Measurements from ENCODE around the gene VPREB1. TPM values are rescaled to one million over a fixed set of nuclear protein-coding genes. Genes with fewer than 3 reads are reported as not detected.
"Not testable (repeated sequence)": the region's sequence is repeated elsewhere in the genome, so short reads cannot be mapped to it uniquely, and the experiment has no call there.

The VPREB1 gene
- total and polyA plus RNA-seq, 2 of the 4 experiments (the other 2 are of a cell fraction) = not detected

DNA sequence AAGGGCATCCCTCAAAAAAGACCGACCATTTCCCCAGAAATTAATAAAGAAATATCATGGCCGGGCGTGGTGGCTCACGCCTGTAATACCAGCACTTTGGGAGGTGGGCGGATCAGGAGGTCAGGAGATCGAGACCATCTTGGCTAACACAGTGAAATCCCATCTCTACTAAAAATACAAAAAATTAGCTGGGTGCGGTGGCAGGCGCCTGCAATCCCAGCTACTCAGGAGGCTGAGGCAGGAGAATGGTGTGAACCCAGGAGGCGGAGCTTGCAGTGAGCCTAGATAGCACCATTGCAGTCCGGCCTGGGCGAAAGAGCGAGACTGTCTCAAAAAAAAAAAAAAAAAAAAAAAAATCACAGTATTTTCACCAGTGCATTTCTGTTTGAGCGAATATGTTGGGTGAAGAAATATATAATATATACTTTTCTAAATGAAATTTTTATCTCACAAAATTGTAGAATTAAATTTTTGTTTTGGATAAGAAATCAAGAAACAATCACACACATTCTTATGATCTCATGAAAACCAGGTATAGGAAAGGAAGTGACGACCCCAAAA lies 35.4 kb upstream of the VPREB1 start:
- H2AK5ac ChIP-seq (ENCODE audit: low read depth, low read length); H2BK5ac ChIP-seq (ENCODE audit: low read depth, low read length, poor library complexity, severe bottlenecking); H3K4me3 ChIP-seq (ENCODE audit: insufficient read depth, low read depth, low read length); ATAC-seq (ENCODE audit: low read depth); H3K14ac ChIP-seq (replicated peaks; ENCODE audit: low read depth, low read length); POLR2A ChIA-PET (ENCODE audit: unreplicated experiment); H3K79me1 ChIP-seq (ENCODE audit: low read depth in 1 of 2, low read length in 2 of 2); H3K18ac ChIP-seq (ENCODE audit: low read depth, low read length); H3K9ac ChIP-seq (ENCODE audit: low read depth, low read length); H2AK9ac ChIP-seq (replicated peaks; ENCODE audit: low read depth, low read length, poor library complexity); H2BK15ac ChIP-seq (ENCODE audit: low read depth, low read length); H4K5ac ChIP-seq (ENCODE audit: low read depth, low read length); in situ Hi-C loops (cut with MboI; ENCODE audit: low sequenced_read_pairs); H3K9me3 ChIP-seq (ENCODE audit: control insufficient read depth, insufficient read depth, low read length); H3K36me3 ChIP-seq (ENCODE audit: control insufficient read depth, insufficient read depth, low read length); H2AFZ ChIP-seq (replicated peaks; ENCODE audit: low read length, poor library complexity); DNase-seq; H2BK120ac ChIP-seq (ENCODE audit: low read depth, low read length); H4K91ac ChIP-seq (ENCODE audit: insufficient read depth, low read depth, low read length); H2BK20ac ChIP-seq (ENCODE audit: low read depth, low read length); H4K8ac ChIP-seq (ENCODE audit: low read depth in 2 of 2, low read length in 2 of 2); CTCF ChIA-PET; H3K9me1 ChIP-seq (ENCODE audit: insufficient read depth, low read length); dilution Hi-C loops (cut with HindIII; ENCODE audit: low sequenced_read_pairs, unreplicated experiment); H3K4me2 ChIP-seq (ENCODE audit: low read depth, low read length); H3K4me1 ChIP-seq (ENCODE audit: control insufficient read depth, insufficient read depth, low read length); BruUV-seq (replicated peaks); H3K56ac ChIP-seq (ENCODE audit: extremely low read depth, insufficient read depth, low read length); H3K4ac ChIP-seq (ENCODE audit: low read depth, low read length); H4K20me1 ChIP-seq (ENCODE audit: insufficient read depth, low read length); H3K23ac ChIP-seq (ENCODE audit: low read depth, low read length); H3K27ac ChIP-seq (ENCODE audit: insufficient read depth, low read length): not testable (repeated sequence)
- no CpG with 5 or more reads among the region's 14 CpGs for WGBS, 2 experiments (ENCODE audit: extremely low coverage in 2 of 2, insufficient read length in 1 of 2)
- H3K27me3 ChIP-seq (ENCODE audit: control insufficient read depth, insufficient read depth, low read length) = peaks cover 18% of the 10 kb centered on the region; the same call in 1 of the 2 replicates
- intact Hi-C loops (cut with micrococcal nuclease) = loop anchor here (5.0 to 10.0 kb wide), 2 partner anchors 116 to 147 kb away; no protein-coding TSS in a partner anchor
